Body of pancreas (tissue), 4 donors: ENCODE data around the gene DMBT1.

Experiments used
- POLR2A ChIP-seq, 3 donors: fragments of 450-650 bp; IDR thresholded peaks; one replicate each; pipeline ENCODE4 v1.6.1; 2016; ENCODE audit warnings: antibody characterized with exemption in 3 of 3, mild to moderate bottlenecking in 2 of 3
- TF ChIP-seq, protein P1 (sequence below), 7 experiments: fragments of 450-650 bp in 4 of 7; fragments of 200-600 bp in 3 of 7; sonication (generic) in 3 of 7; IDR thresholded peaks; one replicate each; pipeline ENCODE4 v1.5.1; 2016 to 2019; ENCODE audit warnings: antibody characterized with exemption in 7 of 7

DNA sequence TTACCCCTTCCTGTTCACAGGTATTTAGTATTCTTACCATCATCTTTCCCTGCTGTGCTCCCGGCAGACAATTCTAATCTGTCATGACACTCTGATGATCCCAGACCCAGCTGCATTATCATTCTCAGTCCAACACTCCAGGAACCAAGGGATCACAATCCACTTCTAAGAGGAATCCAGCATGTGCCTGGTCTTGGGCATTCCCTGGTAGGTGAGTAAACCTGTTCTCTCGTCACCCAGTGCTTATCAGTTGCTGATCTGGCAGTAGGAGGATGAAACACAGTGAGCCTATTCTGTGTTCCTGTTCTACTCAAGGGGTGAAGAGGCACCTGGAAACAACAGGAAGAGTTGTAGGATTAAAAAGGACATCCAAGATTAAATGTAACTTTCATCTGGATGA is 1.3 kb upstream of the DMBT1 start:
- TF ChIP-seq, protein P1, sequence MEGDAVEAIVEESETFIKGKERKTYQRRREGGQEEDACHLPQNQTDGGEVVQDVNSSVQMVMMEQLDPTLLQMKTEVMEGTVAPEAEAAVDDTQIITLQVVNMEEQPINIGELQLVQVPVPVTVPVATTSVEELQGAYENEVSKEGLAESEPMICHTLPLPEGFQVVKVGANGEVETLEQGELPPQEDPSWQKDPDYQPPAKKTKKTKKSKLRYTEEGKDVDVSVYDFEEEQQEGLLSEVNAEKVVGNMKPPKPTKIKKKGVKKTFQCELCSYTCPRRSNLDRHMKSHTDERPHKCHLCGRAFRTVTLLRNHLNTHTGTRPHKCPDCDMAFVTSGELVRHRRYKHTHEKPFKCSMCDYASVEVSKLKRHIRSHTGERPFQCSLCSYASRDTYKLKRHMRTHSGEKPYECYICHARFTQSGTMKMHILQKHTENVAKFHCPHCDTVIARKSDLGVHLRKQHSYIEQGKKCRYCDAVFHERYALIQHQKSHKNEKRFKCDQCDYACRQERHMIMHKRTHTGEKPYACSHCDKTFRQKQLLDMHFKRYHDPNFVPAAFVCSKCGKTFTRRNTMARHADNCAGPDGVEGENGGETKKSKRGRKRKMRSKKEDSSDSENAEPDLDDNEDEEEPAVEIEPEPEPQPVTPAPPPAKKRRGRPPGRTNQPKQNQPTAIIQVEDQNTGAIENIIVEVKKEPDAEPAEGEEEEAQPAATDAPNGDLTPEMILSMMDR (IDR thresholded peaks at IDR 0.05) = no peak
- TF ChIP-seq POLR2A (IDR thresholded peaks at IDR 0.05) = no peak
